NT2/D1 (cell line): Measurements from ENCODE around the gene CYP24A1.

Source experiments
- SUZ12 ChIP-seq: IDR thresholded peaks from 2 replicates; pipeline ENCODE4 v1.6.1; 2011; ENCODE audit not compliant: insufficient read length, insufficient read depth; ENCODE audit errors: extremely low read depth
- YY1 ChIP-seq: IDR thresholded peaks from 2 replicates; pipeline ENCODE4 v1.6.1; 2011; ENCODE audit not compliant: insufficient read length, insufficient read depth
- ZNF274 ChIP-seq: IDR thresholded peaks from 2 replicates; pipeline ENCODE4 v1.6.1; 2011; ENCODE audit warnings: mild to moderate bottlenecking, low read depth, low read length

GRCh38 chr20:54161008-54161820, 12.6 kb downstream of the CYP24A1 start:
- TF ChIP-seq YY1 (no peak), ZNF274 (no peak), SUZ12 (no peak)
